GM12878 (cell line): ENCODE data around the gene FASTK. TPM values are rescaled to one million over a fixed set of nuclear protein-coding genes. Genes with fewer than 3 reads are reported as not detected.

Experiments used
- ATAC-seq: fragments of 200-7000 bp; cut with Tn5 transposase; 3 replicates; pipeline ENCODE4 v1.9.1; 2020; ENCODE audit warnings: mild to moderate bottlenecking, moderate library complexity
- BruUV-seq: library from RNA; stranded (reverse); fragments of 400-500 nt; replicated peaks from 2 replicates; lab custom pipeline; 2021; lab: Mats Ljungman, UMichigan
- CTCF ChIA-PET: fragments of 300-600 bp; sonication (Branson Sonifier 250); formaldehyde crosslinking; extraction: SDS; loops from one replicate; lab custom pipeline; 2021; ENCODE audit warnings: inconsistent platforms; lab: Yijun Ruan, JAX
- POLR2A ChIA-PET: fragments of 350-600 bp; formaldehyde crosslinking; extraction: SDS; loops from one replicate; lab custom pipeline; 2021; ENCODE audit warnings: inconsistent platforms; lab: Charles Lee
- RAD21 ChIA-PET: fragments of 300-600 bp; sonication (Branson Sonifier 250); formaldehyde crosslinking; loops from one replicate; lab custom pipeline; 2023; ENCODE audit warnings: antibody characterized with exemption; ENCODE audit not compliant: unreplicated experiment; lab: Charles Lee
- SMC1A ChIA-PET: fragments of 300-600 bp; sonication (Branson Sonifier 250); formaldehyde crosslinking; loops from one replicate; lab custom pipeline; 2023; ENCODE audit not compliant: unreplicated experiment, uncharacterized antibody; lab: Charles Lee
- DNase-seq: peaks from one replicate; pipeline ENCODE4 v3.0.0-alpha.2; 2011; ENCODE audit warnings: low read depth, low spot score
- FAIRE-seq: peaks from 3 replicates; lab custom pipeline; 2011; peaks lifted over from hg19 to GRCh38; lab: Jason Lieb, UNC
- H2AFZ ChIP-seq: 2 replicates; pipeline ENCODE4 v1.6.0; 2011; ENCODE audit warnings: low read depth, low read length, control low read depth; ENCODE audit not compliant: control insufficient read depth
- H3K27ac ChIP-seq: 2 replicates; pipeline ENCODE4 v1.5.1; 2011; ENCODE audit warnings: control low read depth; ENCODE audit not compliant: control insufficient read depth, insufficient read depth
- H3K27me3 ChIP-seq, 2 experiments: replicated peaks in 1 of 2; 2 replicates each; pipeline versions ENCODE4 v1.6.0 to v1.6.1; 2011; ENCODE audit warnings: low read length in 1 of 2; ENCODE audit not compliant: control insufficient read depth in 2 of 2, insufficient read depth in 2 of 2
- H3K36me3 ChIP-seq, 2 experiments: 2 replicates each; pipeline ENCODE4 v1.5.1; 2011; ENCODE audit warnings: low read length in 1 of 2; ENCODE audit not compliant: control insufficient read depth in 2 of 2, insufficient read depth in 2 of 2
- H3K4me1 ChIP-seq: 2 replicates; pipeline ENCODE4 v1.6.1; 2011; ENCODE audit warnings: mild to moderate bottlenecking, low read length, moderate library complexity, mixed read lengths; ENCODE audit not compliant: control insufficient read depth, insufficient read depth
- H3K4me2 ChIP-seq: 2 replicates; pipeline ENCODE4 v1.6.0; 2011; ENCODE audit warnings: control low read depth; ENCODE audit not compliant: control insufficient read depth, insufficient read depth
- H3K4me3 ChIP-seq: fragments of 200-600 bp; sonication (generic); 2 replicates; pipeline ENCODE4 v1.5.1; 2016
- H3K79me2 ChIP-seq: 2 replicates; pipeline ENCODE4 v1.6.0; 2011; ENCODE audit warnings: low read length; ENCODE audit not compliant: control insufficient read depth, insufficient read depth
- H3K9ac ChIP-seq: 2 replicates; pipeline ENCODE4 v1.8.0; 2011; ENCODE audit warnings: low read length, control low read depth, mixed read lengths; ENCODE audit not compliant: control insufficient read depth, insufficient read depth
- H3K9me3 ChIP-seq: replicated peaks from 3 replicates; pipeline ENCODE4 v1.5.1; 2011; ENCODE audit warnings: mild to moderate bottlenecking, low read length; ENCODE audit not compliant: control insufficient read depth, insufficient read depth
- H4K20me1 ChIP-seq: 2 replicates; pipeline ENCODE4 v1.6.0; 2011; ENCODE audit not compliant: control insufficient read depth, insufficient read depth
- ASH2L ChIP-seq: fragments of 300-600, 200-600 bp; sonication (generic); IDR thresholded peaks from 2 replicates; pipeline ENCODE4 v1.6.1; 2017; ENCODE audit warnings: low read depth, mild to moderate bottlenecking, borderline replicate concordance
- BCL11A ChIP-seq: IDR thresholded peaks from 2 replicates; pipeline ENCODE4 v1.6.1; 2011; ENCODE audit warnings: low read depth, low read length
- BCL3 ChIP-seq: IDR thresholded peaks from 2 replicates; pipeline ENCODE4 v1.6.1; 2011; ENCODE audit warnings: borderline replicate concordance, low read depth, mild to moderate bottlenecking, moderate library complexity, low read length; ENCODE audit not compliant: insufficient read depth, poor library complexity, severe bottlenecking
- CBFB ChIP-seq: IDR thresholded peaks from 2 replicates; pipeline ENCODE4 v1.6.1; 2016; ENCODE audit warnings: antibody characterized with exemption, low read depth
- CREB1 ChIP-seq: IDR thresholded peaks from 2 replicates; pipeline ENCODE4 v1.6.1; 2012; ENCODE audit warnings: low read depth, mild to moderate bottlenecking, inconsistent platforms
- EGR1 ChIP-seq, 2 experiments: IDR thresholded peaks; 1 replicate in 1 of 2; 2 replicates in 1 of 2; pipeline ENCODE4 v1.6.1; 2011 to 2012; ENCODE audit warnings: low read depth in 2 of 2, low read length in 2 of 2, borderline replicate concordance in 1 of 2, mild to moderate bottlenecking in 1 of 2, moderate library complexity in 1 of 2
- FOXM1 ChIP-seq: IDR thresholded peaks from 2 replicates; pipeline ENCODE4 v1.6.1; 2012; ENCODE audit warnings: low read depth, mild to moderate bottlenecking, inconsistent platforms, low read length, moderate library complexity
- IKZF1 ChIP-seq: fragments of 450-650 bp; conservative IDR thresholded peaks from 2 replicates; pipeline ENCODE4 v1.6.1; 2017; ENCODE audit warnings: antibody characterized with exemption, mild to moderate bottlenecking
- MTA3 ChIP-seq: IDR thresholded peaks from 2 replicates; pipeline ENCODE4 v1.6.1; 2012; ENCODE audit warnings: low read length, inconsistent platforms, borderline replicate concordance
- MXI1 ChIP-seq: fragments of 150-350 bp; IDR thresholded peaks from 2 replicates; pipeline ENCODE4 v1.6.1; 2011; ENCODE audit warnings: low read depth, mild to moderate bottlenecking, inconsistent platforms, low read length, improper control_type of control experiment
- NBN ChIP-seq: fragments of 450-650 bp; IDR thresholded peaks from 2 replicates; pipeline ENCODE4 v1.6.1; 2016
- NR2F1 ChIP-seq: fragments of 450-650 bp; conservative IDR thresholded peaks from 2 replicates; pipeline ENCODE4 v1.6.1; 2017; ENCODE audit warnings: mild to moderate bottlenecking
- NRF1 ChIP-seq: conservative IDR thresholded peaks from 2 replicates; pipeline ENCODE4 v1.6.1; 2011; ENCODE audit warnings: mild to moderate bottlenecking, low read depth, low read length, improper control_type of control experiment
- RELA ChIP-seq: fragments of 450-650 bp; IDR thresholded peaks from 2 replicates; pipeline ENCODE4 v1.8.0; 2014; ENCODE audit warnings: borderline replicate concordance; ENCODE audit not compliant: partially characterized antibody
- RELB ChIP-seq: fragments of 450-650 bp; IDR thresholded peaks from 2 replicates; pipeline ENCODE4 v1.6.1; 2017; ENCODE audit warnings: low read depth, mild to moderate bottlenecking, moderate library complexity
- WGBS: methylation state at CpG from one replicate; pipeline ENCODE4 v1.1.6; 2016; ENCODE audit warnings: low lambda C conversion rate; ENCODE audit not compliant: insufficient replicate concordance, insufficient coverage; ENCODE audit errors: missing lambda C conversion rate; 5-methylcytosine and 5-hydroxymethylcytosine counted together
- in situ Hi-C: fragments of 300-500 bp; cut with MboI; formaldehyde crosslinking; loops from 9 replicates; pipeline ENCODE4 v1.14.3; 2018; ENCODE audit warnings: mixed read lengths
- intact Hi-C: fragments of 100-400 bp; cut with micrococcal nuclease; formaldehyde crosslinking; loops from one replicate; pipeline ENCODE4 v1.14.2; 2022; ENCODE audit not compliant: unreplicated experiment
- polyA plus RNA-seq, 11 experiments: library from polyadenylated mRNA; depleted of rRNA in 4 of 11; unstranded in 6 of 11; stranded (reverse) in 5 of 11; fragments of >200 nt; fragmentation: Nextera tagmentation in 4 of 11; fragmentation: Illumina TruSeq in 1 of 11; extraction: Ambion mirVana in 4 of 11; extraction: Trizol in 1 of 11; gene quantifications; 1 replicate in 1 of 11; 2 replicates in 10 of 11; pipeline versions ENCODE4 v1.2.1 to v1.2.3, GENCODE V29; 2011 to 2016; ENCODE audit warnings: inconsistent platforms in 2 of 11, missing spikeins in 2 of 11, low read depth in 1 of 11
- total RNA-seq, 4 experiments: library from RNA; depleted of rRNA in 3 of 4; stranded (reverse); fragments of >200 nt in 3 of 4; fragmentation: Illumina TruSeq in 1 of 4; extraction: Trizol in 1 of 4; gene quantifications; 2 replicates each; pipeline versions ENCODE4 v1.2.1 to v1.2.3, GENCODE V29; 2013 to 2021
- TF ChIP-seq, protein P1 (sequence below): IDR thresholded peaks from 2 replicates; pipeline ENCODE4 v1.6.1; 2011; ENCODE audit warnings: low read depth, low read length, improper control_type of control experiment, borderline replicate concordance

FASTK gene
- total and polyA plus RNA-seq, 10 of the 15 experiments (the other 5 are each of a cell fraction or from before 2014, with no cell fraction given), result 0.19 to 102 (median 54.5) TPM

DNA sequence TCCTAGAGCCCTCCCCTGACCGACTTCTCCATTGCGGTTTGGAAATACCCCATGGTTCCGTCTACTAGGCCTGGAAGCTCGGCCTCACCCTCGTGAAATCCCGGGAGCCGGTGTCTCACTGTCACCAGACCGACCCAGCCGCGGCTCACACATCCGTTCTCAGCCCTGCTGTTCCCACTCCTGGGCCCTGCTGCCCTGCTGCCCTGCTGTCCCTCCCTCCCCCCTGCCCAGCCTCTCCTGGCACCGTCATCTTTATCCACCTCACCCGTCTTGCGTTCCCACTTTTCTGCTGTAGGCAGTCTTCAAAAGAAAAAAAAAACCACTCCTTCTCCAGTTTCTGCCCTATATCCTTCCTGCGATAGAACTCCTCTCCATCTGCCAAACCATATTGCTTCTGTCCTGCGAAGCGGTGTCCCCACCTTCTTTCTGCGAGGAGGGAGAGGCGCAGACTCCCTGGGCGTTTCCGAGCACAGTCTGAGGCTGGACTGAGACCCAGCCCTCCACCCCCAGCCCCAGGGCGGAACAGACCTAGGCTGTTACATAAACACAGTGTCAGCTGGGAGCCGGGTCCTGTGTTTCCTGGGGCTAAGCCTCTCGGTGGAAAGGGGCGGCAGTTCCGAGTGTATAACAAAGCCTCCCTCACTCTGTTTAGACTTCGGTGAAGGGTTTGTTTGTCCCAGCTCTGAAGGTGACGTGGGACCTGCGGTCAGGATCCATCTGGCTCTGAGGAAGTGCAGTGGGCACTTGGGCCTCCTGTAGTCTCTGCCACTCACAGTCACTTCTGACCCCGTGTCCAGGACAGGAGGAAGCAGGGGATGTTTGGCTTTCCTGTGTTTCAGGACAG, 8.5 kb upstream of the FASTK start:
- Histone ChIP-seq H3K4me1 (peaks cover 21% of the 10 kb centered on the region), H2AFZ (peak overlapping the region; percentile 28), H3K27me3 (no peaks in the 10 kb centered on the region), H3K4me3 (peak overlapping the region; percentile 87), H4K20me1 (no peaks in the 10 kb centered on the region; the same call in 1 of the 2 replicates), H3K36me3 (peaks cover 0 to 2% of the 10 kb centered on the region in 2 experiments; a peak in 2 of 4 replicates), H3K79me2 (peaks cover 75% of the 10 kb centered on the region), H3K9me3 (no peaks in the 10 kb centered on the region), H3K4me2 (peak overlapping the region; percentile 95), H3K9ac (peak overlapping the region; percentile 57), H3K27ac (peak overlapping the region; percentile 80)
- FAIRE-seq (peak; percentile 13), DNase-seq (no peak), ATAC-seq (peak; percentile 11)
- RAD21 ChIA-PET, result interaction anchor here (0.6 to 1.4 kb wide), 5 partner anchors 21 to 305 kb away, joined by 3 to 6 read pairs (median 4); partner anchors contain the start of gene ABCB8
- SMC1A ChIA-PET, result interaction anchor here (0.6 to 1.6 kb wide), 3 partner anchors 22 to 206 kb away, joined by 3 to 9 read pairs (median 3); no protein-coding TSS in a partner anchor
- POLR2A ChIA-PET, result interaction anchor here (0.8 kb wide), 1 partner anchor 8 kb away, joined by 7 read pairs; the partner anchor contains the start of gene FASTK
- CTCF ChIA-PET, result interaction anchor here (0.8 to 2.5 kb wide), 12 partner anchors 14 to 155 kb away, joined by 3 to 13 read pairs (median 4); partner anchors contain the start of gene ABCB8
- WGBS, result 71% methylated on average over 27 of the region's 30 CpGs
- BruUV-seq, result no TSS peak
- intact Hi-C loops (loop anchor here (2.0 kb wide), 2 partner anchors 22 to 30 kb away; partner anchors contain the start of gene SLC4A2), in situ Hi-C loops (no loop called here)
- TF ChIP-seq EGR1 (IDR thresholded peaks at IDR 0.05; ENCODE audit: borderline replicate concordance in 1 of 2, low read depth in 2 of 2, low read length in 2 of 2) (no peak), NR2F1 (no peak), NRF1 (no peak), IKZF1 (peak; percentile 71), MTA3 (no peak), FOXM1 (no peak), BCL3 (no peak), RELA (no peak), CBFB (peak; percentile 36; the same call in 1 of the 2 replicates), NBN (peak; percentile 52; the same call in 1 of the 2 replicates), MXI1 (no peak), RELB (0 out of 2 replicates have a peak, but pooled peaks have one; percentile 44), BCL11A (no peak), ASH2L (no peak), CREB1 (no peak)
- TF ChIP-seq, protein P1, sequence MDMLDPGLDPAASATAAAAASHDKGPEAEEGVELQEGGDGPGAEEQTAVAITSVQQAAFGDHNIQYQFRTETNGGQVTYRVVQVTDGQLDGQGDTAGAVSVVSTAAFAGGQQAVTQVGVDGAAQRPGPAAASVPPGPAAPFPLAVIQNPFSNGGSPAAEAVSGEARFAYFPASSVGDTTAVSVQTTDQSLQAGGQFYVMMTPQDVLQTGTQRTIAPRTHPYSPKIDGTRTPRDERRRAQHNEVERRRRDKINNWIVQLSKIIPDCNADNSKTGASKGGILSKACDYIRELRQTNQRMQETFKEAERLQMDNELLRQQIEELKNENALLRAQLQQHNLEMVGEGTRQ, result no peak
